Adipocyte (in vitro differentiated cells): ENCODE data around the gene C9orf72.

Experiments
- DNase-seq: peaks from one replicate; pipeline ENCODE4 v3.0.0-alpha.2; 2015; ENCODE audit warnings: low read depth
- H3K27me3 ChIP-seq: replicated peaks from 2 replicates; pipeline ENCODE4 v1.7.0; 2013; ENCODE audit warnings: mild to moderate bottlenecking, low read length, moderate library complexity; ENCODE audit not compliant: control insufficient read depth, insufficient read depth
- H3K36me3 ChIP-seq: 2 replicates; pipeline ENCODE4 v1.7.0; 2013; ENCODE audit warnings: low read length, mild to moderate bottlenecking, moderate library complexity; ENCODE audit not compliant: control insufficient read depth, insufficient read depth, severe bottlenecking
- H3K4me1 ChIP-seq: 2 replicates; pipeline ENCODE4 v1.7.0; 2013; ENCODE audit warnings: mild to moderate bottlenecking, low read length, moderate library complexity; ENCODE audit not compliant: control insufficient read depth, insufficient read depth
- H3K4me3 ChIP-seq: 2 replicates; pipeline ENCODE4 v1.7.0; 2013; ENCODE audit warnings: mild to moderate bottlenecking, low read length, moderate library complexity
- H3K9ac ChIP-seq: 2 replicates; pipeline ENCODE4 v1.7.0; 2013; ENCODE audit warnings: mild to moderate bottlenecking, low read length, moderate library complexity
- H3K9me3 ChIP-seq: 2 replicates; pipeline ENCODE4 v1.7.0; 2013; ENCODE audit warnings: mild to moderate bottlenecking, low read length, moderate library complexity; ENCODE audit not compliant: control insufficient read depth

C9orf72 gene

DNA sequence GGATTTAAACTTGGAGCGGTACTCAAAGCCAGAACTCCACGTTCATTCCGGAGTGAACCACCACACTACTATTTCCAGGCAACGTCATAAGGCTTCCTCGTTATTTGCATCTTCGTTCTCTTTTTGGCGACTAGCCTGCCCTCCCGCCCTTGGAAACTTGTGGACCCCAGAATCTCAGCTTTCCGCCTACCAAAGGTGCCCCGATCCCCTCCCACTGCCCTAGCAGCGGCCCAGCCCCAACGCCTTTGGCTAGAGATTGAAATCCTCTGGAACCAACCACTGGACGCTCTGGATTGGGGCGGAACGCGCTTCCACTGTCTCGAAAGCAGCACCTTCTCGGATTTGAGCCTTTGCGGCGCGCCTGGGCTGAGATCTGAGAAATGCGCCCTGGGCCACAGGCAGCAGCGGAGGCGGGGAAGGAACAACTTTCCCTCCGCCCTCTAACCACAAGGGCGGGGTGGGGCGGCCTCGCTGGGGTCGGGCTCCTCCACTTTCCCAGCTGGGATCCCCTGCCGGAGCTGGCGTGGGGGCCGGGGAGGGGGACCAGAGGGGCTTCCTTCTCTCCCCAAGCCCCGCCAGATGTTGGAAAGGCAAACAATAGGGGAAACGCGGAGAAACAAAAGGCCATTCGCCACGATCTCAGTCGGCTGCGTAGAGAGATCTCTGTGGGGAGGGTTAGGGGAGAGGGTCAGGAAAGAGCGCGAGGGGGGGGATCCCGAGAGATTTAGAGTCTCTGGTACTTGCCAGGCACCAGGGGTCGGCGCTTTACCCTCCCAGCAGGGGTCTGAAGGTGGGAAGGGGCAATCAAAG lies 45.0 kb downstream of the C9orf72 start:
- H3K9ac ChIP-seq: peak overlapping the region; percentile 75
- H3K9me3 ChIP-seq: no peaks in the 10 kb centered on the region
- H3K36me3 ChIP-seq: no peaks in the 10 kb centered on the region
- peak; percentile 71 for DNase-seq
- no peaks in the 10 kb centered on the region for H3K27me3 ChIP-seq
- peaks cover 10% of the 10 kb centered on the region for H3K4me1 ChIP-seq
- H3K4me3 ChIP-seq: peak overlapping the region; percentile 85

DNA sequence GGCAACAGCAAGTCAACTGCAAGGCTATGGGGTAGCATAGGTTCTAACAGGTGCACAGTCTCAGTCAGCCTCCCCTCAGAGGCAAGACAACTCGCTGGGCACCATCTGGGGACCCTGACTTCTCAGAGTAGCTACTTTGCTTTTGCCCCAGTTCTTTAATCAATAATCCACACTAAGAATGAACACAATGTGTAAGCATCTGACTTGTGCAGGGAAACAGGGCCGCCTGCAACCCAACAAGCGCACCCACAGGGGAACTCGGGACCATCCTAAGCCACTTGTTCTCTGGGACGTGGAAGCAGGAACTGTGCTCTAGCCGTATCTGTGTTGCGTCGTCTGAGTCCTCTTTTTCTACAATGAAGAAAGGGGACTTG lies 45.6 kb downstream of the C9orf72 start:
- Histone ChIP-seq H3K27me3 (no peaks in the 10 kb centered on the region), H3K36me3 (no peaks in the 10 kb centered on the region), H3K9me3 (no peaks in the 10 kb centered on the region), H3K4me1 (peaks cover 10% of the 10 kb centered on the region), H3K9ac (no peak overlapping the region), H3K4me3 (peak overlapping the region; percentile 85)
- no peak for DNase-seq

DNA sequence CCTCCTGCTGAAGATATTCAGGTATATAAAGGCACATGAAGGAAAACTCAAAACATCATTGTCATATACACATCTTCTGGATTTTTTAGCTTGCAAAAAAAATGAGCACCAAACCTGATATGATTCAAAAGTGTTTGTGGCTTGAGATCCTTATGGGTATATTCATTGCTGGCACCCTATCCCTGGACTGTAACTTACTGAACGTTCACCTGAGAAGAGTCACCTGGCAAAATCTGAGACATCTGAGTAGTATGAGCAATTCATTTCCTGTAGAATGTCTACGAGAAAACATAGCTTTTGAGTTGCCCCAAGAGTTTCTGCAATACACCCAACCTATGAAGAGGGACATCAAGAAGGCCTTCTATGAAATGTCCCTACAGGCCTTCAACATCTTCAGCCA lies 49.0 kb downstream of the C9orf72 start, which contains the start of gene IFNK:
Gene IFNK, plus strand, starts transcription at position 55 of the 400 bp plus-strand sequence. Its CDS starts 47 bp downstream, at position 102.
- Histone ChIP-seq H3K4me1 (peaks cover 16% of the 10 kb centered on the region), H3K4me3 (no peak within 1 kb of the TSS), H3K9ac (no peak within 1 kb of the TSS), H3K9me3 (no peaks in the 10 kb centered on the region), H3K36me3 (no peaks in the 10 kb centered on the region), H3K27me3 (no peaks in the 10 kb centered on the region)
- no peak for DNase-seq

DNA sequence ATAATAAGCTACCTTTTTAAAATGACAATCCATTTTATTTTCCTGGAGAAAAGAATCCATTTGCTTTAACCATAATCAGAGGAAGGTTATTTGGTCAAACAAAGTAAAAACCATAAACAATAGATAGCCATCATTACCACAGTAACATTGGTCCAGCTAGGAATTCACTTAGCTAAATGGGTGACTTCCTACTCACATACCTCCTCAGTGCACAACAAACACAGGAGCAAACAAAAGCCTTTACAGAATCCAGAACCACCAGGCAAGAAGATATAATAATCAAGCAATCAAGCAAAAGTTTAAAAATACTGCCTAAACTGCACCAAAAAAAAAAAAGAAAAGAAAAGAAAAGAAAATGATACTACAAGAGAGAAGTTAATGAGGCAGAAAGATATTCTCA lies 50.1 kb downstream of the C9orf72 start:
- Histone ChIP-seq H3K9ac (no peak overlapping the region), H3K4me1 (peaks cover 16% of the 10 kb centered on the region), H3K27me3 (no peaks in the 10 kb centered on the region), H3K9me3 (no peaks in the 10 kb centered on the region), H3K36me3 (no peaks in the 10 kb centered on the region), H3K4me3 (no peak overlapping the region)
- DNase-seq: no peak

DNA sequence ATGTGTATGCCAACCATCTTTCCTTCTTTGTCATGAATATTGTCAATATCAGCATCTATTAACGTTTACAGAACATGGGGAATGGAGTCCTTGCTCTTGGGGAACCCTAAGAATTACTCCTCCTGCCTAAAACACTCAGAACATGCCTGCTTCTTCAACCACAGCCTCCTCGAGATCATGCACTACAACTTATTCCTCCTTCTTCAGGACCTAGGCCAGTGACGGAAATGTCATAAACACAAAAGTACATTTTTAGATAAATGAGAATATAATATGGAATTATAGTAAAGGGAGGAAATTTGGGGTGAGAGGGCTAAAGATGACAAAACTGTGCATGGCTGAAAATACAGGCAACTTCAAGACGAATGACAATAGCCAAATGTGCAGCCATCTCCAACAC lies 52.3 kb downstream of the C9orf72 start:
- H3K36me3 ChIP-seq: no peaks in the 10 kb centered on the region
- H3K9ac ChIP-seq: no peak overlapping the region
- H3K27me3 ChIP-seq: no peaks in the 10 kb centered on the region
- no peaks in the 10 kb centered on the region for H3K9me3 ChIP-seq
- DNase-seq: no peak
- no peak overlapping the region for H3K4me3 ChIP-seq
- peaks cover 6% of the 10 kb centered on the region for H3K4me1 ChIP-seq

DNA sequence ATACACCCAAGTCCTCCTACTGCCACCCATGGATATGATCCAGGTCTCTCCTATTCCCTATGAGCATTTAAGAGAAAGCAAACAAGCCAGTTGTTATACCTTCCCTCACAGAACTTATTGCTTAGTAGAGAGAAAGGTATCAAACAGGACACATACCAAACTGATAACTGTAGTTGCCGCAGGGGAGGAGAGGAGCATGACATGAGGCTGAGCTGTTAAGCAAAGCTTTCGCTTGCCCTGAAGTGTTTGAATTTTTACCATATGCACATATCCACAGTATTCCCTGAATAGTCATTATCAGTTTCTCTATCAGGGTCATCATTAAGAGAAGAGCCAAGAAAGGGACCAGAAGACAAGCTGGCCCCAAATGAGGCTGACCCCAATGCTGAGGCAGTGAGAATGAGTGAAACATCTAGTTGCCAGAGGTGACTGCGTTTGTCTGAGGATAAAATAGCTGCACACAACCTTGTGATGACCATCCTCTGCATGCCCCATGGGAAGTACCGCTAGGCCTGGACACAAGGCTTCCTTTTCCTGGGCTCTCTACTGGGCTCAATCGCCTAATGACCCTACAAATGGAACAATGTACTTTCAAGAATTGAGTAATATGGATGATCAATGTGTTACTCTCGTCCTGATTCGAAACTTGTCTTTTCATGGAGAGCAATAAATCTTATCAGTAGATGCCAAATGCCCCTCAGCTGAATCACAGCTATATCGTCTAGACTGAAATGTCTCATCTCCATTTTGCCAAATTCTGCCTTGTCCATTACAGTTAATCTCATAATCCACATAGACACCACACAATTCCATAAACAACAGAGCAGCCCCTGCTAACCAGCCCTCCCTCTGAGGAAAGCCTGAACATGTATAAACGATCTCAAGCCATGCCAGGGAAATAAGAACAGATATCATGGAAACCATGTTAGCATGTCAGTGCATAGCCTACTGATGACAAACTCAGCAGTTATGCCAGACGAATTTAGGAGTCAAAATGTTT lies 53.5 kb downstream of the C9orf72 start:
- no peaks in the 10 kb centered on the region for H3K27me3 ChIP-seq
- no peaks in the 10 kb centered on the region for H3K36me3 ChIP-seq
- no peak overlapping the region for H3K4me3 ChIP-seq
- H3K4me1 ChIP-seq: peaks cover 8% of the 10 kb centered on the region
- DNase-seq: no peak
- H3K9ac ChIP-seq: no peak overlapping the region
- H3K9me3 ChIP-seq: no peaks in the 10 kb centered on the region

DNA sequence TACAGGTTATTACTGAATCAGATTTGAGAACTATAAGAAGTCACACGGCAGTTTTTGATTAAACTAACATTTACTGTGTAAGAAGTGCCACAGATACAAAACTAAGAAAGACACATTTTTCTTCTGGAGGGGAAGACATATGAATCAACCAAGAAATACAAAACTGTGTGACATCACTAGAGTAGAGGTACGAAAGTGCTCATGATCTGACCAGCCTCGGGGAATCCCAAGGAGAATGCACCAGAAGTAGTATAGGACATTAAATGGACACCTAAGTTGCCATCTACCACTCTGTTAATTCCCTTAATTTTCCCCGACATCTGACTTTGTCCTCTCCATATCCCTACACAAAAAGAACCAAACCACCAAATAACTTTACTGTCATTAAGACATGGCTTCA lies 54.5 kb downstream of the C9orf72 start:
- DNase-seq: no peak
- no peaks in the 10 kb centered on the region for H3K36me3 ChIP-seq
- H3K9me3 ChIP-seq: no peaks in the 10 kb centered on the region
- no peak overlapping the region for H3K9ac ChIP-seq
- H3K4me1 ChIP-seq: peaks cover 11% of the 10 kb centered on the region
- H3K27me3 ChIP-seq: no peaks in the 10 kb centered on the region
- no peak overlapping the region for H3K4me3 ChIP-seq

DNA sequence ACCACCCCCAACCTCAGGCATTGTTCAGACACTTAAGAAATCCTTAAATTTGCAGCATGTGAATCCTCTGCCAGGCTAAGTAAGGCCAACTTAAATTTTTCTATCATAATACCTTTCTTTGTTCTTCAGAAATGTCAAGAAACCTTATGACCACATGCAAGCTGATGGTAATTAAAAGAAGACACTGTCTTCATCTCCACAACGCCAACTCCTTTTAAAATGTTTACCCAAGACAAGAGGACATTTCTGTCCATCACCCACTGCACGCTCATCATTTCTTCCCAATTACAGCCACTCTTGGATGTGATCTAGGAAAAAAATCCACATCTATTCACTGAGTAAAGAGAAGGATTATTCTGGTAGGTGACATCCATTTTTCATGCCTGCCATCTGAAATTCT lies 55.3 kb downstream of the C9orf72 start:
- no peak overlapping the region for H3K9ac ChIP-seq
- no peaks in the 10 kb centered on the region for H3K27me3 ChIP-seq
- no peaks in the 10 kb centered on the region for H3K36me3 ChIP-seq
- H3K4me3 ChIP-seq: no peak overlapping the region
- DNase-seq: no peak
- H3K9me3 ChIP-seq: no peaks in the 10 kb centered on the region
- peaks cover 11% of the 10 kb centered on the region for H3K4me1 ChIP-seq

DNA sequence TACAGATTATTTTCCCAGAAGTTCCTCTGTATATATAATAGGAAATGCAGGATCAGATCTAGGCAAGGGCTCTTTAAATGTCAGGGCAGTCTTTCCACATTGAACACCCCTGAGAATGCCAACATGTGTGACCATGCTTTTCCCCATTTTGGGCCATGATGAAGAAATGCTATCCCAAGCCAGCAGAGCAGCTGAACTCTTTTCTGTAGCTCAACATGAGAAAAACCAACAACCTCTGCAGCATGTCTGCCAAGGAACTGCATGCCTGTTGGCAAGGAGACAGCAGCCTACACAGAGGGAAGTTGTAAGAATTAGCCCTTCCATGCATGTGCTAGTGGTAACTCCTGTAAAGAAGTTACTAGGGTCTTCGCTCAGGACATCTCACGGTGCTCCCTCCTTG lies 58.7 kb downstream of the C9orf72 start:
- Histone ChIP-seq H3K4me3 (no peak overlapping the region), H3K36me3 (no peaks in the 10 kb centered on the region), H3K27me3 (no peaks in the 10 kb centered on the region), H3K9ac (no peak overlapping the region), H3K4me1 (peaks cover 18% of the 10 kb centered on the region), H3K9me3 (no peaks in the 10 kb centered on the region)
- no peak for DNase-seq

DNA sequence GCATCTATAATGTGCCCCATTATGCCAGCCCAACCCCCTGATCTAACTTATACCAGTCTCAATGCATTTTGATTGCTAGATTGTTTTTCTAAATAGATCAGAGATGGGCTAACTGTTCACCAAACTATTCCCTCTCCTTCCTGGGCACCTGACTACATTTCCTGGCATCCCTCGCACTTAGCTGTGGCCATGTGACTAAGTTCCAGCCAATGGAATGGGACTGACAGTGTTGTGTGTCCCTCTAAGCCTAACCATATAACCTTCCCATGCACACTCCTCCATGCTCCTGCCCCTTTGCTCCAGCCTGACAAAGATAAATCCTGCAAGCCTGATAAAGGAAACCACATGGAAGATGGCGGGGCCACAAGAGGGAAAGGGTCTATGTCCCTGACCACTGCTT lies 61.5 kb downstream of the C9orf72 start:
- DNase-seq: no peak
- Histone ChIP-seq H3K9ac (no peak overlapping the region), H3K4me3 (no peak overlapping the region), H3K9me3 (no peaks in the 10 kb centered on the region), H3K36me3 (no peaks in the 10 kb centered on the region), H3K4me1 (peaks cover 18% of the 10 kb centered on the region), H3K27me3 (no peaks in the 10 kb centered on the region)

DNA sequence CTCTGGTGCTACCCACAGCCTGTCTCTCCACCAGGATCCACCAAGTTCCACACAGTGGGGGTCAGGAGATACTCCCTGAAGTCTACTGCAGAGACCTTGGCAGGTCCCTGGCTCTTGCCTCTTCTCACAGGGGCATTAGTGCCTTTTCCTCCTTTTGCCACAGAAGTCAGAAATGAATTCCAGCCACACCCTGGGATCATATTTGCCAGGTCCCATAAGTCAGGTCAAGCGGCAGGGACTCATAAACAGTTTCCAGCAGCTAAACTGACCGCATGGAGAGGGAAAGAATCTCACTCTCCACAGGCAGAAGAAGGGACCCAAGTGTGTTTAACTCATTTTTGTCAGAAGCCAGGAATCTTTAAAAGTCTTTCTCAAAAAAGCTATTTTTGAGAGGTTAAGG lies 62.5 kb downstream of the C9orf72 start:
- no peak overlapping the region for H3K4me3 ChIP-seq
- H3K4me1 ChIP-seq: peaks cover 18% of the 10 kb centered on the region
- no peaks in the 10 kb centered on the region for H3K27me3 ChIP-seq
- DNase-seq: no peak
- no peaks in the 10 kb centered on the region for H3K36me3 ChIP-seq
- no peaks in the 10 kb centered on the region for H3K9me3 ChIP-seq
- no peak overlapping the region for H3K9ac ChIP-seq
